Activated naive CD8-positive, alpha-beta T cell (primary cell): ENCODE results near the gene OPA3.
A peak's percentile ranks its signal among the peaks of the same experiment; 100 is the strongest.

Experiments
- H3K27ac Mint-ChIP-seq: one replicate; pipeline ENCODE4 v1.8.0; 2021; ENCODE audit warnings: mixed read lengths
- H3K27me3 Mint-ChIP-seq: one replicate; pipeline ENCODE4 v1.8.0; 2021; ENCODE audit warnings: mixed read lengths
- H3K36me3 Mint-ChIP-seq: one replicate; pipeline ENCODE4 v1.8.0; 2021; ENCODE audit warnings: mixed read lengths
- H3K4me1 Mint-ChIP-seq: one replicate; pipeline ENCODE4 v1.8.0; 2021; ENCODE audit warnings: low read depth, mixed read lengths
- H3K4me3 Mint-ChIP-seq: one replicate; pipeline ENCODE4 v1.8.0; 2021; ENCODE audit warnings: mild to moderate bottlenecking, mixed read lengths
- H3K9me3 Mint-ChIP-seq: one replicate; pipeline ENCODE4 v1.8.0; 2021; ENCODE audit warnings: low read depth, mixed read lengths

OPA3 gene

GRCh38 chr19:45526971-45527370, 57.6 kb downstream of the OPA3 start:
- H3K4me1 Mint-ChIP-seq: peaks cover 20% of the 10 kb centered on the region
- H3K27ac Mint-ChIP-seq: no peak overlapping the region
- H3K27me3 Mint-ChIP-seq: no peaks in the 10 kb centered on the region
- no peaks in the 10 kb centered on the region for H3K36me3 Mint-ChIP-seq
- H3K4me3 Mint-ChIP-seq: no peak overlapping the region
- H3K9me3 Mint-ChIP-seq: no peaks in the 10 kb centered on the region

GRCh38 chr19:45526143-45526542, 58.5 kb downstream of the OPA3 start:
- no peaks in the 10 kb centered on the region for H3K27me3 Mint-ChIP-seq
- peak overlapping the region; percentile 34 for H3K27ac Mint-ChIP-seq
- H3K4me1 Mint-ChIP-seq: peaks cover 20% of the 10 kb centered on the region
- H3K36me3 Mint-ChIP-seq: no peaks in the 10 kb centered on the region
- H3K4me3 Mint-ChIP-seq: no peak overlapping the region
- no peaks in the 10 kb centered on the region for H3K9me3 Mint-ChIP-seq

- Mint-ChIP-seq H3K4me1 (peaks cover 20% of the 10 kb centered on the region), H3K27me3 (no peaks in the 10 kb centered on the region), H3K4me3 (no peak overlapping the region), H3K27ac (no peak overlapping the region), H3K36me3 (no peaks in the 10 kb centered on the region), H3K9me3 (no peaks in the 10 kb centered on the region)
These were observed 60.0 kb downstream of the OPA3 start for GRCh38 chr19:45524575-45525129.

GRCh38 chr19:45523642-45524256, 60.9 kb downstream of the OPA3 start:
- H3K4me3 Mint-ChIP-seq: no peak overlapping the region

GRCh38 chr19:45522010-45522941, 62.3 kb downstream of the OPA3 start:
- H3K4me3 Mint-ChIP-seq: no peak overlapping the region
- H3K4me1 Mint-ChIP-seq: peaks cover 8% of the 10 kb centered on the region
- no peaks in the 10 kb centered on the region for H3K36me3 Mint-ChIP-seq
- H3K9me3 Mint-ChIP-seq: no peaks in the 10 kb centered on the region
- H3K27me3 Mint-ChIP-seq: no peaks in the 10 kb centered on the region
- H3K27ac Mint-ChIP-seq: no peak overlapping the region

More at GRCh38 chr19:45523642-45524256, 60.9 kb downstream of the OPA3 start:
- Mint-ChIP-seq H3K27me3 (no peaks in the 10 kb centered on the region), H3K9me3 (no peaks in the 10 kb centered on the region), H3K36me3 (no peaks in the 10 kb centered on the region), H3K4me1 (peaks cover 15% of the 10 kb centered on the region), H3K27ac (peak overlapping the region; percentile 68)

GRCh38 chr19:45518469-45518826, 66.2 kb downstream of the OPA3 start:
- no peaks in the 10 kb centered on the region for H3K27me3 Mint-ChIP-seq
- H3K4me3 Mint-ChIP-seq: no peak overlapping the region
- no peaks in the 10 kb centered on the region for H3K36me3 Mint-ChIP-seq
- peaks cover 28% of the 10 kb centered on the region for H3K4me1 Mint-ChIP-seq
- H3K27ac Mint-ChIP-seq: peak overlapping the region; percentile 3
- no peaks in the 10 kb centered on the region for H3K9me3 Mint-ChIP-seq

GRCh38 chr19:45517641-45518468, 66.7 kb downstream of the OPA3 start:
- H3K9me3 Mint-ChIP-seq: no peaks in the 10 kb centered on the region
- H3K4me3 Mint-ChIP-seq: no peak overlapping the region
- H3K27me3 Mint-ChIP-seq: no peaks in the 10 kb centered on the region
- H3K27ac Mint-ChIP-seq: peak overlapping the region; percentile 3
- H3K4me1 Mint-ChIP-seq: peaks cover 31% of the 10 kb centered on the region
- no peaks in the 10 kb centered on the region for H3K36me3 Mint-ChIP-seq

GRCh38 chr19:45517238-45517637, 67.4 kb downstream of the OPA3 start:
- Mint-ChIP-seq H3K27me3 (no peaks in the 10 kb centered on the region), H3K27ac (peak overlapping the region; percentile 61), H3K36me3 (no peaks in the 10 kb centered on the region), H3K9me3 (no peaks in the 10 kb centered on the region), H3K4me1 (peaks cover 33% of the 10 kb centered on the region), H3K4me3 (no peak overlapping the region)

- Mint-ChIP-seq H3K4me1 (peaks cover 44% of the 10 kb centered on the region), H3K36me3 (peaks cover 1% of the 10 kb centered on the region), H3K27me3 (no peaks in the 10 kb centered on the region), H3K27ac (peak overlapping the region; percentile 87), H3K4me3 (no peak overlapping the region), H3K9me3 (no peaks in the 10 kb centered on the region)
These were observed 68.7 kb downstream of the OPA3 start for GRCh38 chr19:45515807-45516401.

- H3K4me1 Mint-ChIP-seq: peaks cover 52% of the 10 kb centered on the region
These were observed 69.4 kb downstream of the OPA3 start for GRCh38 chr19:45515081-45515624.

GRCh38 chr19:45514376-45515051, 70.1 kb downstream of the OPA3 start:
- Mint-ChIP-seq H3K4me1 (peaks cover 58% of the 10 kb centered on the region), H3K36me3 (peaks cover 3% of the 10 kb centered on the region), H3K27me3 (no peaks in the 10 kb centered on the region), H3K9me3 (no peaks in the 10 kb centered on the region), H3K27ac (peak overlapping the region; percentile 96), H3K4me3 (peak overlapping the region; percentile 47)

More at GRCh38 chr19:45515081-45515624, 69.4 kb downstream of the OPA3 start:
- Mint-ChIP-seq H3K9me3 (no peaks in the 10 kb centered on the region), H3K36me3 (peaks cover 3% of the 10 kb centered on the region), H3K27me3 (no peaks in the 10 kb centered on the region), H3K27ac (peak overlapping the region; percentile 87), H3K4me3 (peak overlapping the region; percentile 47)

- Mint-ChIP-seq H3K9me3 (no peaks in the 10 kb centered on the region), H3K27ac (peak overlapping the region; percentile 73), H3K36me3 (peaks cover 3% of the 10 kb centered on the region), H3K4me1 (peaks cover 62% of the 10 kb centered on the region), H3K27me3 (no peaks in the 10 kb centered on the region), H3K4me3 (no peak overlapping the region)
These were observed 71.6 kb downstream of the OPA3 start for GRCh38 chr19:45512881-45513483.

- peaks cover 3% of the 10 kb centered on the region for H3K36me3 Mint-ChIP-seq
- peaks cover 63% of the 10 kb centered on the region for H3K4me1 Mint-ChIP-seq
- H3K9me3 Mint-ChIP-seq: no peaks in the 10 kb centered on the region
- H3K4me3 Mint-ChIP-seq: peak overlapping the region; percentile 66
- no peaks in the 10 kb centered on the region for H3K27me3 Mint-ChIP-seq
- H3K27ac Mint-ChIP-seq: peak overlapping the region; percentile 54
These were observed 73.5 kb downstream of the OPA3 start for GRCh38 chr19:45511074-45511473.
